Fibroblast of pulmonary artery (primary cell): ENCODE results near the gene FAM124A.

Experiments
- DNase-seq: peaks from one replicate; pipeline ENCODE4 v3.0.0-alpha.2; 2010; ENCODE audit warnings: low read depth
- H3K4me3 ChIP-seq: replicated peaks from 2 replicates; pipeline ENCODE4 v1.5.1; 2011; ENCODE audit warnings: low read depth, mild to moderate bottlenecking, control low read depth, low read length, moderate library complexity
- TF ChIP-seq, protein P1 (sequence below): IDR thresholded peaks from 2 replicates; pipeline ENCODE4 v1.5.1; 2011; ENCODE audit warnings: mild to moderate bottlenecking, control low read depth, low read length, inconsistent platforms; ENCODE audit errors: missing control alignments

Gene FAM124A

DNA sequence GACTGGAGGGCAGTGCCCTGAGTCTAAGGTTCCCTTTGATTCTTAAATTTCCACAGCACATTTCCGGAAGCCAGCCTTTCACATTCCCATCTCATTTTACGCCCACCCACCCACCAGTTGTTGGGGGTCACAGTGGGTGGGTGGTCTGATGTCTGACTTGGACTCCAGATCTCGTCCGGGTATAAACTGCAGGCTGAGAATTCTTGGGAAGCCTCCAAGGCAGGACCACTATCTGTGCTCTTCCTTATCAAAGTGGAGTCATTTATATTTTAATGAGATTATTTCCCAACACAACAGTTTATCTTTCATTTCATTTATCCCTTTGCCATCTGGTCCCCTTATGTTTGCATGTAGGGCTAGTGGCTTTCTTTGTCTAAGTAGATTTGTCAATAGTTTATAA lies 3.6 kb upstream of the FAM124A start:
- no peak for DNase-seq
- TF ChIP-seq, protein P1, sequence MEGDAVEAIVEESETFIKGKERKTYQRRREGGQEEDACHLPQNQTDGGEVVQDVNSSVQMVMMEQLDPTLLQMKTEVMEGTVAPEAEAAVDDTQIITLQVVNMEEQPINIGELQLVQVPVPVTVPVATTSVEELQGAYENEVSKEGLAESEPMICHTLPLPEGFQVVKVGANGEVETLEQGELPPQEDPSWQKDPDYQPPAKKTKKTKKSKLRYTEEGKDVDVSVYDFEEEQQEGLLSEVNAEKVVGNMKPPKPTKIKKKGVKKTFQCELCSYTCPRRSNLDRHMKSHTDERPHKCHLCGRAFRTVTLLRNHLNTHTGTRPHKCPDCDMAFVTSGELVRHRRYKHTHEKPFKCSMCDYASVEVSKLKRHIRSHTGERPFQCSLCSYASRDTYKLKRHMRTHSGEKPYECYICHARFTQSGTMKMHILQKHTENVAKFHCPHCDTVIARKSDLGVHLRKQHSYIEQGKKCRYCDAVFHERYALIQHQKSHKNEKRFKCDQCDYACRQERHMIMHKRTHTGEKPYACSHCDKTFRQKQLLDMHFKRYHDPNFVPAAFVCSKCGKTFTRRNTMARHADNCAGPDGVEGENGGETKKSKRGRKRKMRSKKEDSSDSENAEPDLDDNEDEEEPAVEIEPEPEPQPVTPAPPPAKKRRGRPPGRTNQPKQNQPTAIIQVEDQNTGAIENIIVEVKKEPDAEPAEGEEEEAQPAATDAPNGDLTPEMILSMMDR = no peak

DNA sequence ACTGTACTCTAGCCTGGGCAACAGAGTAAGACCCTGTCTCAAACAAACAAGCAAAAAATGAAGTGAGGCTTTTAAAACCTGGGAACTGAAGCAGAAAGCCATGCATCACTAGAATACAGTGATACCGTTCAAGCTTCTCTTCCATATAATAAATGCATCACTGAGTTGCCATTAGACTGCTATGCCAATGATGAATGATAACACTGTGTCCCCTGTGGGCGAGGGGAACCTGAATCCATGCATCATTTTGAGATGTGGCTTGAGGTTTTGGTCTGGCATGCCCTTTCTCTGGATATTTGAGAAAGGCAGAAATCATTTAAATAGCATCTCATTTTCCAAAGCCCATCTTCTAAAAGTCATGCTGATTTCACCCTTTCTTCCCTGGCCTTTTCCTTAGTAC lies 1.5 kb upstream of the FAM124A start:
- TF ChIP-seq, protein P1 = no peak
- H3K4me3 ChIP-seq = no peak overlapping the region
- DNase-seq = no peak

More for the DNA sequence above, 3.6 kb upstream of the FAM124A start:
- no peak overlapping the region for H3K4me3 ChIP-seq

DNA sequence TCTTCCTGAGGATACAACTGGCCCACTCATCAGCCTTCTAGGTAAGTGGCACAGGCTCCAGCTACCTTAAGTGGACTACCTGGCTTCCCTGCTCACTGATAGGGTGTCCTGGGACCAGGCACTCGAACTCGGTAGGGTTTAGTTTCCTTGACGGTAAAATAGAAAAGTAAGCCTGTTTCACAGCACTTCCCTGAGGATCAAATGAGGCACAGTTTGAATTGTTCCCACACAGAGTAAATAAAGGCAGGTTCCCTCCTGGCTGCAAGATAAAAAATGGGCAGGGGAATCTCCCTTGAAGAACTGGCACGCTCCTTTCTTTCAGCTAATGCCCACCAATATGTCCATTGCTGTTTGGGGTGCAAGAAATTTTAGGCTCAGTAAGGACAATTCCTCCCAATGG lies 1.1 kb upstream of the FAM124A start:
- no peak for DNase-seq
- TF ChIP-seq, protein P1 = no peak

DNA sequence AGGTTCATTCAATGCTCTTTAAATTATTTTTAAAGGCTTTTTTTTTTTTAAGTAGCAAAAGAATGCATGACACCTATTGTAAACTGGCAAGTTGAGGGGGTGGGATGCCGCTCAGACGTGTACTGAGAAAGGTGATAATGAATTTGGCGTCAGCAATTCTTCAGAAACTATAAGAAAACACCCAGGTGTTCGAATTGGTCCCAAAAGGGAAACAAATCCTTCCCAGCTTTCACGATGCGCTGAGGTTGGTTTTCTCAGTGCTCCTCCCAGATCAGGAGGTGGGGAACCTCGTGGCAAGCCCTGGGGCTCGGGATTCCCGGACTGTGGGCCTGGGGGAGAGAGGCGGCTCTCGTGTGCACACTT lies 543 bp upstream of the FAM124A start:
- TF ChIP-seq, protein P1 = no peak

More for the DNA sequence above, 1.1 kb upstream of the FAM124A start:
- no peak overlapping the region for H3K4me3 ChIP-seq

DNA sequence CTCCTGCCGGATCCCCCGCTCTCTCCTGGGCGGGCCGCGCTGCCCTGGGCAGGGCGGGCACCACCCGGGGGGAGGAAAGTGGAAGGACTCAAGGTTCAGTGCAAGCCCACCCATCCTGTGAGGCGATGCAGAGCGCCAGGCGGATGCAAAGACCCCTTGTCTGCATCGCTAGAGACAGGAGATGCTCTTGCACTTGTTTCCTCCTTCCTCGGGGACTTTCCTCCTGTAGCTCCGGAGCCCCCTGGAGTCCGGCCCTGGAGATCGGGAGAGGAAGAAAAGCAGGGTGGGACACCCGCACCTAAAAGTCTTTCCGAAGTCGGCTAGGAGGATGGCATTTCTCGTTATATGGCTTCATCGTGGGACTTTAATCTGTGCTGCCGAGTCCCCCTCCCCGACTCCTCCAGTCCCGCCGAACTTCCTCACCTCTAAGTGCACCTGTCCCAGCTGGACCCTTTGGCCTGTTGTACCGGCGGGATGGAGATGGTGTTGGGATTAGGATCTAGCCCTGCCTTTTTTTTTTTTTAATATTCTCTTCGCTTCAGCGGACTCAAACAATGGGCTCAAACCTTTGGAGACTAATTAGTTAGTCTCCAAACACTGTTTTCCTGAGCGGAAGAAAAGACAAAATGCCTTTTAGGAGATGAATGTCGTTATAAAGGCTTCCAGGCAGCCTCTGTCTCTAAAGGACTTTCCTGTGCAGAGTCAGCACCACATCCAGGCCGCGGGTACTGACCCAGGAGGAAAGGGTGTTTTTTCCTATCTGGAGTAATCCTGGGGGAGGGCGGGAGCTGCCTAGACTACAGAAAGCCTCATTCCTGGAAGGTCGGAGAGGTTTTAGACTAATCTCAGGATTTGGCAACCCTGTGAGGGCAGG lies 725 bp downstream of the FAM124A start:
- DNase-seq = no peak
- H3K4me3 ChIP-seq = peak overlapping the region; percentile 57
- TF ChIP-seq, protein P1 = peak; percentile 18

More for the DNA sequence above, 543 bp upstream of the FAM124A start:
- H3K4me3 ChIP-seq = peak overlapping the region; percentile 61
- no peak for DNase-seq

DNA sequence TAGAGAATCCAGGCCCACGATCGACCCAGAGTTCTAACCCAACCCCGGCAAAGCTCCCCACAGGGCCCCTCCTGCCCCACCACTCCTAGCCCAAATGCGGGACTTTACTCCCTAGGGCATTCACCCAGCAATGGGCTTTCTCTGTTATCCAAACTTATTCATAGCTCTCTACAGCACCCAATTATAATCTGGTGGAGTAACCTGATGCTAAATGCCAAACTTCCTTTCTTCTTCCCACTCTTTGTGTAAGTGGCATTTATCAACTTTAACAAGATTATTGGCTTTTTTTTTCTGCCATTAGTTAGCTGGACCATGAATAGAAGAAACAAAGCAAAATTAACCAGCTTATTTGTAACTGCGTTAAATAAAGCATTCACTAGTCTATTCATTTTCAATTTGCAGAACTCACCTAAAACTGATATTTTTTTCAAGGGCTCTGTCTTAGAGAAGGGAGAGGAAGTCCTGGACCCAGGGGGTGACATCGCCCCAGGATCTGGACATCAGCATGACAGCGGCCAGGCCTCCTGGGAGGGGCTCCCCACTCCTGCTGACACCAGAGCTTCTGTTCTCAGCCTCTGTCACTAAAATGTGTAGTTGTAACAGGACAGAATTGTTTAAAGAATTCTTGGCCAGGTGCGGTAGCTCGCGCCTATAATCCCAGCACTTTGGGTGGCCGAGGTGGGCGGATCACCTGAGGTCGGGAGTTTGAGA lies 1.5 kb downstream of the FAM124A start:
- no peak for DNase-seq
- H3K4me3 ChIP-seq = no peak overlapping the region
- TF ChIP-seq, protein P1 = no peak
